BLaER1 (cell line): ENCODE data around the gene LETM1.

Experiments used
- H3K27ac ChIP-seq: shearing (Covaris generic); formaldehyde crosslinking; 2 replicates; pipeline ENCODE4 v1.8.1; 2022
- H3K27me3 ChIP-seq: shearing (Covaris generic); formaldehyde crosslinking; 2 replicates; pipeline ENCODE4 v1.8.1; 2022
- H3K36me3 ChIP-seq: shearing (Covaris generic); formaldehyde crosslinking; 2 replicates; pipeline ENCODE4 v1.8.1; 2022
- H3K4me1 ChIP-seq: shearing (Covaris generic); formaldehyde crosslinking; 2 replicates; pipeline ENCODE4 v1.8.1; 2022
- H3K4me2 ChIP-seq: shearing (Covaris generic); formaldehyde crosslinking; 2 replicates; pipeline ENCODE4 v1.8.1; 2022
- H3K4me3 ChIP-seq: shearing (Covaris generic); formaldehyde crosslinking; 2 replicates; pipeline ENCODE4 v1.8.1; 2022
- H3K9ac ChIP-seq: shearing (Covaris generic); formaldehyde crosslinking; 2 replicates; pipeline ENCODE4 v1.8.1; 2022
- H3K9me3 ChIP-seq: shearing (Covaris generic); formaldehyde crosslinking; 2 replicates; pipeline ENCODE4 v1.8.1; 2022
- H4K20me1 ChIP-seq: shearing (Covaris generic); formaldehyde crosslinking; 2 replicates; pipeline ENCODE4 v1.8.1; 2022
- Cebpa-rat ChIP-seq: shearing (Covaris generic); IDR thresholded peaks from 2 replicates; pipeline ENCODE4 v1.8.1; 2022

Gene LETM1

GRCh38 chr4:1833307-1834046, 22.5 kb downstream of the LETM1 start:
- no peak for TF ChIP-seq Cebpa-rat
- peak overlapping the region; percentile 93 for H3K4me2 ChIP-seq
- H3K36me3 ChIP-seq, result peaks cover 47% of the 10 kb centered on the region
- H3K4me3 ChIP-seq, result peak overlapping the region; percentile 41
- no peak overlapping the region for H3K9ac ChIP-seq
- no peaks in the 10 kb centered on the region for H3K27me3 ChIP-seq
- peak overlapping the region; percentile 33 for H3K27ac ChIP-seq
- no peaks in the 10 kb centered on the region for H3K9me3 ChIP-seq
- H3K4me1 ChIP-seq, result peaks cover 72% of the 10 kb centered on the region
- H4K20me1 ChIP-seq, result peaks cover 85% of the 10 kb centered on the region

- H3K36me3 ChIP-seq, result peaks cover 39% of the 10 kb centered on the region
- no peaks in the 10 kb centered on the region for H3K9me3 ChIP-seq
- peaks cover 77% of the 10 kb centered on the region for H4K20me1 ChIP-seq
- H3K4me1 ChIP-seq, result peaks cover 69% of the 10 kb centered on the region
- no peaks in the 10 kb centered on the region for H3K27me3 ChIP-seq
- H3K4me3 ChIP-seq, result no peak overlapping the region
- H3K4me2 ChIP-seq, result peak overlapping the region; percentile 93
- no peak overlapping the region for H3K9ac ChIP-seq
- no peak for TF ChIP-seq Cebpa-rat
- no peak overlapping the region for H3K27ac ChIP-seq
These were observed 23.3 kb downstream of the LETM1 start for GRCh38 chr4:1832690-1833089.

GRCh38 chr4:1831331-1831730, 24.6 kb downstream of the LETM1 start:
- Histone ChIP-seq H4K20me1 (peaks cover 70% of the 10 kb centered on the region), H3K4me1 (peaks cover 69% of the 10 kb centered on the region), H3K4me3 (peak overlapping the region; percentile 26; the same call in 1 of the 2 replicates), H3K27ac (peak overlapping the region; percentile 62; the same call in 1 of the 2 replicates), H3K27me3 (no peaks in the 10 kb centered on the region), H3K36me3 (peaks cover 34% of the 10 kb centered on the region), H3K4me2 (peak overlapping the region; percentile 93), H3K9ac (0 out of 2 replicates have a peak overlapping the region, but pooled peaks have one; percentile 20), H3K9me3 (no peaks in the 10 kb centered on the region)
- TF ChIP-seq Cebpa-rat, result no peak

- Histone ChIP-seq H3K9ac (peak overlapping the region; percentile 20; the same call in 1 of the 2 replicates), H3K4me3 (peak overlapping the region; percentile 26), H3K36me3 (peaks cover 34% of the 10 kb centered on the region)
These were observed 25.2 kb downstream of the LETM1 start for GRCh38 chr4:1830642-1831228.

GRCh38 chr4:1830234-1830633, 25.7 kb downstream of the LETM1 start:
- H3K4me3 ChIP-seq, result peak overlapping the region; percentile 26
- no peak for TF ChIP-seq Cebpa-rat

More at GRCh38 chr4:1830642-1831228, 25.2 kb downstream of the LETM1 start:
- peak overlapping the region; percentile 62 for H3K27ac ChIP-seq
- peak overlapping the region; percentile 93 for H3K4me2 ChIP-seq
- H3K4me1 ChIP-seq, result peaks cover 66% of the 10 kb centered on the region
- no peaks in the 10 kb centered on the region for H3K27me3 ChIP-seq
- peaks cover 70% of the 10 kb centered on the region for H4K20me1 ChIP-seq
- no peak for TF ChIP-seq Cebpa-rat
- no peaks in the 10 kb centered on the region for H3K9me3 ChIP-seq

GRCh38 chr4:1826531-1827350, 29.2 kb downstream of the LETM1 start:
- no peak overlapping the region for H3K4me3 ChIP-seq
- no peak overlapping the region for H3K9ac ChIP-seq
- H3K36me3 ChIP-seq, result peaks cover 62% of the 10 kb centered on the region
- H3K4me2 ChIP-seq, result no peak overlapping the region
- peaks cover 40% of the 10 kb centered on the region for H4K20me1 ChIP-seq
- H3K27ac ChIP-seq, result no peak overlapping the region
- no peaks in the 10 kb centered on the region for H3K27me3 ChIP-seq
- peaks cover 26% of the 10 kb centered on the region for H3K4me1 ChIP-seq
- no peaks in the 10 kb centered on the region for H3K9me3 ChIP-seq
- no peak for TF ChIP-seq Cebpa-rat

More at GRCh38 chr4:1830234-1830633, 25.7 kb downstream of the LETM1 start:
- Histone ChIP-seq H3K4me2 (peak overlapping the region; percentile 93), H3K27me3 (no peaks in the 10 kb centered on the region), H3K27ac (peak overlapping the region; percentile 62), H3K9ac (peak overlapping the region; percentile 20; the same call in 1 of the 2 replicates), H3K4me1 (peaks cover 61% of the 10 kb centered on the region), H3K9me3 (no peaks in the 10 kb centered on the region), H4K20me1 (peaks cover 70% of the 10 kb centered on the region), H3K36me3 (peaks cover 34% of the 10 kb centered on the region)

- no peak for TF ChIP-seq Cebpa-rat
- H3K9me3 ChIP-seq, result no peaks in the 10 kb centered on the region
- H3K4me2 ChIP-seq, result no peak overlapping the region
- H4K20me1 ChIP-seq, result peaks cover 25% of the 10 kb centered on the region
- H3K9ac ChIP-seq, result no peak overlapping the region
- no peak overlapping the region for H3K27ac ChIP-seq
- H3K36me3 ChIP-seq, result peaks cover 66% of the 10 kb centered on the region
- no peak overlapping the region for H3K4me3 ChIP-seq
- peaks cover 12% of the 10 kb centered on the region for H3K4me1 ChIP-seq
- no peaks in the 10 kb centered on the region for H3K27me3 ChIP-seq
These were observed 30.6 kb downstream of the LETM1 start for GRCh38 chr4:1825326-1825725.

- peaks cover 22% of the 10 kb centered on the region for H4K20me1 ChIP-seq
- no peaks in the 10 kb centered on the region for H3K9me3 ChIP-seq
- H3K4me1 ChIP-seq, result peaks cover 6% of the 10 kb centered on the region
- H3K9ac ChIP-seq, result no peak overlapping the region
- no peak overlapping the region for H3K4me2 ChIP-seq
- H3K27me3 ChIP-seq, result no peaks in the 10 kb centered on the region
- no peak overlapping the region for H3K4me3 ChIP-seq
- TF ChIP-seq Cebpa-rat, result no peak
- no peak overlapping the region for H3K27ac ChIP-seq
- peaks cover 72% of the 10 kb centered on the region for H3K36me3 ChIP-seq
These were observed 31.2 kb downstream of the LETM1 start for GRCh38 chr4:1824746-1825145.

GRCh38 chr4:1823545-1823932, 32.4 kb downstream of the LETM1 start:
- TF ChIP-seq Cebpa-rat, result no peak
- Histone ChIP-seq H3K9ac (no peak overlapping the region), H3K4me3 (no peak overlapping the region), H3K27me3 (no peaks in the 10 kb centered on the region), H4K20me1 (peaks cover 22% of the 10 kb centered on the region), H3K9me3 (no peaks in the 10 kb centered on the region), H3K27ac (no peak overlapping the region), H3K4me1 (no peaks in the 10 kb centered on the region), H3K4me2 (no peak overlapping the region), H3K36me3 (peaks cover 84% of the 10 kb centered on the region)
